DOHH2 (cell line): ENCODE measurements around the gene RC3H1.

ENCODE experiments used
- EZH2phosphoT487 ChIP-seq: fragments of 200-600 bp; sonication (generic); IDR thresholded peaks from 2 replicates; pipeline ENCODE4 v1.6.1; 2017; ENCODE audit warnings: borderline replicate concordance, mild to moderate bottlenecking, antibody characterized with exemption, low read length, moderate library complexity, mixed read lengths
- TF ChIP-seq, protein P1 (sequence below): fragments of 200-600 bp; sonication (generic); IDR thresholded peaks from one replicate; pipeline ENCODE4 v1.5.1; 2014; ENCODE audit warnings: antibody characterized with exemption, mild to moderate bottlenecking, low read depth, low read length; ENCODE audit not compliant: poor library complexity, severe bottlenecking

DNA sequence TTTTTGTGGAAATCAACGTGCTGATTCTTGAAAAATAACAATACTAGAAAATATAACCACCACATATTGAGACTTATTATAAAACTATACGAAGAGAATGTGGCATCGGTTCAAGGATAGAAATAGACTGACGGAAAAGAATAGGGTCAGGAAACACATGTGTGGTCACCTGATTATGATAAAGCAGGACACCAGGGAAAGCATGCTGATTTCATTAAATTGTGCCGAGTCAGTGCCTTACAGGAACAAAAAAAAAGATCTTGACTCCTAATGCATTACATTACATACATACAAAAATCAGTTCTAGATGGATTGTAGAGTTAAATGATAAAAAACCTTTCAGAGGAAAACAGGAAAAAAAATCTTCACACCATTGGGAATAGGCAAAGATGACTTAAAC lies 61.5 kb downstream of the RC3H1 start:
- TF ChIP-seq, protein P1, sequence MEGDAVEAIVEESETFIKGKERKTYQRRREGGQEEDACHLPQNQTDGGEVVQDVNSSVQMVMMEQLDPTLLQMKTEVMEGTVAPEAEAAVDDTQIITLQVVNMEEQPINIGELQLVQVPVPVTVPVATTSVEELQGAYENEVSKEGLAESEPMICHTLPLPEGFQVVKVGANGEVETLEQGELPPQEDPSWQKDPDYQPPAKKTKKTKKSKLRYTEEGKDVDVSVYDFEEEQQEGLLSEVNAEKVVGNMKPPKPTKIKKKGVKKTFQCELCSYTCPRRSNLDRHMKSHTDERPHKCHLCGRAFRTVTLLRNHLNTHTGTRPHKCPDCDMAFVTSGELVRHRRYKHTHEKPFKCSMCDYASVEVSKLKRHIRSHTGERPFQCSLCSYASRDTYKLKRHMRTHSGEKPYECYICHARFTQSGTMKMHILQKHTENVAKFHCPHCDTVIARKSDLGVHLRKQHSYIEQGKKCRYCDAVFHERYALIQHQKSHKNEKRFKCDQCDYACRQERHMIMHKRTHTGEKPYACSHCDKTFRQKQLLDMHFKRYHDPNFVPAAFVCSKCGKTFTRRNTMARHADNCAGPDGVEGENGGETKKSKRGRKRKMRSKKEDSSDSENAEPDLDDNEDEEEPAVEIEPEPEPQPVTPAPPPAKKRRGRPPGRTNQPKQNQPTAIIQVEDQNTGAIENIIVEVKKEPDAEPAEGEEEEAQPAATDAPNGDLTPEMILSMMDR = no peak
- TF ChIP-seq EZH2phosphoT487 = no peak
